Hematopoietic multipotent progenitor cell treated with erythropoietin and hydrocortisone succinate and interleukin-3 and kit ligand, for 17 days (in vitro differentiated cells): ENCODE results near the gene LGALS9.

Experiments
- DNase-seq: peaks from one replicate; pipeline ENCODE4 v3.0.0-alpha.2; 2015; ENCODE audit warnings: low spot score

The LGALS9 gene

DNA sequence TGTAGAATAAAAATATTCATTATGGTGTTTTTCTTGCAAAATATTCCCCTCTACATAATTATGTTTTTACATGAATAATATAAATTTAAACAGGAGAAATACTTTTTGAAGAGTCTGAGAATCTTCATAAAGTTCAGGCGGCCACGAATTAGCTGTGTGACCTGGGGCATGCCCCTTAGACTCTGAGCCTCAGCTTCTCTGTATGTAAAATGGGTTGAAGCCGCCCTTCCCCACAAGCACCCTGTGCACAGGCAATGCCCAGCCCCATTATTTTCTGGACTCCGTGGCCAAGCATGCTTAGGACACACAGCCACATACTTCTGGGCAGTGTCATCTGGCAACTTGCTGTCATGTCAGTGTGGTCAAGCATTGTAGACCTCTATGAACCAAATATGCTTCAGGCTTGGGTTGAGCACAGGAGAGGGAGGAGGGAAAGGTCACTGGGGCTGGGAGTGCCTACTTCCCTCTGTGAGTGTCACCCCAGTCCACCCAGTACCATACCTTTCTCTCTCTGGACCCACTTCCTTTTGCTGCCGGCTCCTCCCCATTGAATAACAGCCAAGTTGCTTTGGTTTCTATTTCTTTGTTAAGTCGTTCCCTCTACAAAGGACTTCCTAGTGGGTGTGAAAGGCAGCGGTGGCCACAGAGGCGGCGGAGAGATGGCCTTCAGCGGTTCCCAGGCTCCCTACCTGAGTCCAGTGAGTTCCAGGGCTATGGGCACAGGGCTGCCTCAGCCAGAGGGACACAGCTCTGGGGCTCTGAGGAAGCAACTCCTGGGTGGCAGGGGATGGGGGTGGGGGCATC is at the start of gene LGALS9:
Gene LGALS9, plus strand, starts transcription at position 582 of the 804 bp plus-strand sequence. Its CDS starts 78 bp downstream, at position 660.
- DNase-seq = no peak

DNA sequence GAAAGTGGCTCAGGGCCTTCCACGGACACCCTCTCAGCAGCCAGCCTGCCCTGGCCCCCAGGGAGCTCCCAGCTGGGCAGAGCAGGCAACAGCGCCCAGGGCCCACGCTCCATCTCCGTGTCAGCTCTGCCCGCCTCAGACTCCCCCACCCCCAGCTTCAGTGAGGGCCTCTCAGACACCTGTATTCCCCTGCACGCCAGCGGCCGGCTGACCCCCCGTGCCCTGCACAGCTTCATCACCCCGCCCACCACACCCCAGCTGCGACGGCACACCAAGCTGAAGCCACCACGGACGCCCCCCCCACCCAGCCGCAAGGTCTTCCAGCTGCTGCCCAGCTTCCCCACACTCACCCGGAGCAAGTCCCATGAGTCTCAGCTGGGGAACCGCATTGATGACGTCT is 48.3 kb upstream of the LGALS9 start:
- DNase-seq = no peak

DNA sequence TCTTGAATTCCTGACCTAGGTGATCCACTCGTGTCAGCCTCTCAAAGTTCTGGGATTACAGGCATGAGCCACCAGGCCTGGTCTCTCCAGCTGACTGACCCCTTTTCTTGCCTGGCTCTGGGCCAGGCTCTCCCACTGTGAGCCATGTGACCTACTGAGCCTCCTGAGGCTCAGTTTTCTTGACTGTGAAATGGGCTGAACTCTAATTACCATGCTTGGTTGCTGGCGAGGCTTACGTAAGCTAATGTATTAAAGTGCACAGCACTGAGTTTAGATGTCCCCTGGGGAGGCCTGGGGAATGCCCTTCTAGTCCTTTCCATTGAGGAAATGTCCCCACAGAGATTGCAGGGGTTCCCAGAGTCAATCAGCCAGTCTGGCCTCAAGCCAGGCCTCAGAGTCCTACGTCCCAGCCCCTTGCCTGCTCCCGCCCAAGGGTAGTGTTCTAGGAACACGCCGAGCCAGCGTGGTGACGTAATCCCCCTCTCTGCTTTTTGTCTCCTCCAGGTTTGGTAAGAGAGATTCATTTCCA is 45.8 kb upstream of the LGALS9 start:
- peak; percentile 25 for DNase-seq

DNA sequence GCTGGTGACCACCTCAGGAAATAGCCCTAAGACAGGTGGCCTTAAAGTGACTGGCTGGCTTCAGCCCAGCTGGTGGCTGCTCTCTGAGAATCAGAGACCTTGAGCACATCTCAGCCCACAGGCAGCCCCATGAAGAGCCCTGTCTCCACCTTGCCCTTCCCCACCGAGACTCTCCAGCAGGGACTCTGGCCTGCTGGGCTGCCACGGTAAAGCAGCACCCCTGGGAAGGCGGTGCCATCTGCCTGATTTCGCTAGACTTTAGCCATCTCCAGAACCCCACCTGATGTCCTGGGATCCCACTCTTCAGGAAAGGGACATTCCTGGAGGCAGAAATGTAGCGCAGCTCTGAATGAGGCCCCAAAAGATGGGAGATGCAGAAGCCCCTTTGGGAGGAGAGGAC is 45.2 kb upstream of the LGALS9 start:
- DNase-seq = no peak

DNA sequence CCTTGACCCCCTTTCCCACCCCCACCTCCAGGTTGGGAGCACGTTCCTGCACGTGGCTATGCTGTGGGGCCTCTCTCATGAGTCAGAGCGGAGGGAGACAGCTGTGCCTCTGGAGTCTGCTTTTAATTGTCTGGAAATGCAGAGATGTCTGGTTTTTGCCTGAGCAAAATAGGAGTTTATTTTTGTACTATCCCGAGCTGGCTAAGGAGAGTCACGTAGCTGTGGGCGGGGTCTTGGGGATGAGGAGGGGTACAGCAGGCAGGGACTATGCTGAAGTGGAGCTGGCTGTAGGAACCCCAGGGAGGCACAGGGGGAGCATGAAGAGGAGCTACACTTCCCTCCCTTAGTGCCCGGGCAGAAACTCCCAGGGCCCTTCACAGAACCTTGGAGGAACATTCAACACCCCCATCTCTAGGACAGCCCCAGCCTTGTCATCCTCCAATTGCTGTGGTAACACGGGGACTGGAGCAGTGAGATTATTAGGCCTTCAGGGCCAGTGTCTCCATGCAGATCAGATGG is 44.7 kb upstream of the LGALS9 start:
- peak; percentile 57 for DNase-seq

DNA sequence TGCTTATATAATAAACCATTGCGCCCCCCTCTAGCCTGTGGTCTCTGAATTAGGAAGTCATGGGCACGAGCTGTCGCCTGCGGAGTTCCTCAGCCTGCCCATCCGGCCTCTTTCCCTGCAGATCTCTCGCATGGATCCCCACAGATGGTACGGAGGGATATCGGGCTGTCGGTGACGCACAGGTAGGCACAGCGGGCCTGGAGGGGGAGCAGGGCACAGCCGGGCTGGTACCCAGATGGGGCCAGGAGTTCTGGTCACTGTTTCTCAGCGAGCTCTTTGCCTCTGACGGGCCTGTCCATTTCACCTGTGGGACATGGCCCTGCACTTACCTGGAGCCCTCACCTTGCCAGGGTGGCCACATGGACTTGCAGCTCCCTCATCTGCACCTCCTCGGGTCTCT is 42.6 kb upstream of the LGALS9 start:
- DNase-seq = no peak

DNA sequence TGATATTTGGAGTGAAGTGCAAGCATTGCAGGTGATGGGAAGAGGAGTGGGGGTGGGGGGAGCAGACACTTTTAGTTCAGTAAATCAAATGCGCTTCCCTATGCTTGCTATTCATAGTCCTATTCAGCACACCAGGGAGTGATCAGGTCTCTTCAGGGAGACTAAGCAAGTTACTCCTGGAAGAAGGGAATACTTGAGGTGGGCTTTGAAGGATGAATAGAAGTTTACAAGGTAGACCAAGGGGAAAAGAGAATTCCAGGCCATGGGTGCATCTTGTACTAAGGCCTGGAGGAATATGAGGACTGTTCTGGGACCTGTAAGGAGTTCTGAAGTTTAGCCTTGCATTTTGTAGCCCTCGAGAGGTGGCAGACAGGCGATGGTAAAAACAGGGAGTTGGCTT is 40.1 kb upstream of the LGALS9 start:
- DNase-seq = no peak

DNA sequence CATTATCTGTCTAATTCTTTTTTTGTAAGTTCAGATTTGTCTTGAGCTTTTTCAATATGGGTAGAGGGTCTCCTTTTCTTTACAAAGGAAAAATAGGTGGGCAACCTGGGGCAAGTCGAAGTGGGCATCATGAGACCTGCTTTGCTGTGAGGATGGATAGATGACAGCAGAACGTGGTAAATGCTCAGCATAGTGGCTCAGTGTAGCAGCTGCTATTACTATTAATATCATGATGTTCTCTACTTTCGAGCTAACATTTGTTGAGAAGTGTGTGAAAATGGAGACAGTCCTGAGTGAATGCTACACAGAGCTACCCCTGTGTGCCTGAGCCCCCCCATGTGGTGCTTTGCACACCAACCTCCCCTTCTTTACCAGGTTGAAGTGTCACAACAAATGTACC is 39.0 kb upstream of the LGALS9 start:
- no peak for DNase-seq

DNA sequence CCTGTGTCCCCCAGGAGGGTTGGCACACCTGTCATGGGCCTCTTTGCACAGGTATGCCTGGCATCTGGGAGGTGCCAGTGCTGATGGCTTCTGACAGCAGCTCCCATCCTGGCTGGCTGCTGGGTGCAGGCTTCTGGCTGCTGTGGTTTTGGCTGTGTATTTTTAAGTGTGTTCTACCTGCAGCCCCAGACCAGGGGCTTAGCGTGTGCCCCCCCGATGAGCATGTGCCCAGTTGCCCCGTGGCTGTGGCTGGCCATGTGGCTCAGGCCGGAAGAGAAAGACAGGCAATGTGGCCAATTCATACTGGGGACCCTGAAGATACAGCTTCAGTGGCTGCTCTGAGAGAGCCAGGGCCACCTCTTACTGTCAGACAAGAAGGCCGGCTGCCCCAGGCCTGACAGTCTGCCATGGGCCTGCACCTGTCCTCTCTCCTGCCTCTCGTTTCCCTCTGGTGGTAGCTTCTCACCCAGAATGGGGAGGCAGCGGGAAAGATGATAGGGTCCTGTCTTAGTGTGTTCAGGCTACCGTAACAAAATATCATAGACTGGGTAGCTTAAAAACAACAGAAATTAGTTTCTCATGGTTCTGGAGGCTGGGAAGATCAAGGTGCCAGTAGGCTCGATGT is 37.6 kb upstream of the LGALS9 start:
- DNase-seq = no peak

DNA sequence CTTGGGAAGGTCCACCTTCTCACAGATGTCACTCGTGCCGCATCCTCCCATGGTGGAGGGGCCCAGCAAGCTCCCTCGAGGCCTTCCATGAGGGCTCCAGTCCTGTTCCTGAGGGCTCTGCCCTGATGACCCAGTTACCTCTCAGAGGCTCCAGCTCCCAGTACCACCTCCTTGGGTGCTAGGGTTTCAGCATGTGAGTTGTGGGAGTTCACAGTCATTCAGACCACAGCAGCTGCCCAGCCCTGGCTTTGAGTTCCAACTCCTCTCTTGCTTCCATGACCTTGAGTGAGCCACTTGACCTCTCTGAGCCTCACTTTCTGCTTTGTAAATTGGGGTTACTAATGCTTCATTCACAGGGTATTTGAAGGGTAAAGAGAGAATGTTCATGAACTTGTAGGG is 37.1 kb upstream of the LGALS9 start:
- no peak for DNase-seq

DNA sequence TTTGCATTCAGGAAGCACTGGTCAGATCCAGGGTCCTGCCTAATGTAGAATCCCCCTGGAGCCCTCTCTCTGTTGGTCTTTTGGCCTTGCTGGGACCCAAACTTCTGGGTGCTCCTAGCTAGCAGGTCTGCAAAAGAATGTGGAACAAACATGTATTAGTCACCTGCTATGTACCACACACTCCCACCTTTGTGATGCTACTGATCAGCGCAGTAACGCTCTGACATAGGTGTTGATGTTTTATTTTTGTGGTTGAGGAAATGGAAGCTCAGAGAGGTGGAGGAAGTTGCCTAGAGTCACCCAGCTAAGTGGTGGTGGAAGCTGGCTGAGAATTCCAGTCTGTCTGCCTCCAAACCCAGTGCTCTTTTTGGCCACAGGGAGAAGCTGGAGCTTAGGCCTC is 35.8 kb upstream of the LGALS9 start:
- no peak for DNase-seq

DNA sequence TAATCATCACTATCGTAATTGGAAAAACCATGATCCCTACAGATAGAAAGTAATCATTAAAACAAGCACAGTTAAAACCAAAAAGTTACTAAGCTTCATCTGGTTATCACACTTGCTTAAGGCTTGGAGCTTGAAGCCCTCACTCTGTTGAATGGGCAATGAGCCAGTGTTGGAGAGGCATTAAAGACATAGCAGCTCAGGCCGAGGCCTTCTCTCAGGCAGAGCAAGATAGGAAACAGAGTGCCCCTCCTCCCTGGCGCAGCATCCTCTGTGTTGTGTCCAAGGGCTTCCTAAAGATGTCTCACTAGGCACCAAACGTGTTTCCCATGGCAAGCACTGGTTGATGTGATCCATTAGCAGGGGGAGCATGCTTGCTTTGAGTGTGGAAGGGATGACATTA is 34.9 kb upstream of the LGALS9 start:
- DNase-seq = peak; percentile 71

DNA sequence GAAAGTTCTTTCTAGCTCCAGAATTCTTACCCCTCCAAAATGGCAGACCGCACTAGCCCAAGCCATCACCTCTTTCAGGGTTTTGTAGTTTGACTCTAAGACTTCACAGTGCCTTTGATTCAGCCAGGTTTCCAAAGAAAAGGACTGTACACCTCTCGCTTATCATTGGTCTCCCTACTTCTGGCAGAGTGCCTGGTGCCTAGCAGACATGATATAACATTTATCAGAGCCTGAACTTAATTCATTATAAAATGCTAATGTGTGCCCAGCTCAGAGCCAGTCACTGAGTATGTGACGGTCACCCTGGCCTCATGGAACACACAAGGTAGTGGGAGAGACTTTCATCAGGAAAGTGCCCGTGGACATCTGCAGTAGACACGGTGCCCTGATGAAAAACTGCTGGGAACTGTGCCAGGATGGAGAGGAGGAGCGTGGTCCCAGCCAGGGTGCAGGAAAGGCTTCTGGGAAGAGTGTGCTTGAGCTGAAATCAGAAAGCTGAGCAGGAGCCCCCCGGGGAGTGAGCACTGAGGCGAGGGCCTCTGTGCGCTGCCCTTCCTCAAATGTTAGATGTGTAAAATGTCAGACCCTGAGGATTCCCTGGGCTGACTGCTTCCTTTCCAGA is 34.3 kb upstream of the LGALS9 start:
- peak; percentile 74 for DNase-seq

DNA sequence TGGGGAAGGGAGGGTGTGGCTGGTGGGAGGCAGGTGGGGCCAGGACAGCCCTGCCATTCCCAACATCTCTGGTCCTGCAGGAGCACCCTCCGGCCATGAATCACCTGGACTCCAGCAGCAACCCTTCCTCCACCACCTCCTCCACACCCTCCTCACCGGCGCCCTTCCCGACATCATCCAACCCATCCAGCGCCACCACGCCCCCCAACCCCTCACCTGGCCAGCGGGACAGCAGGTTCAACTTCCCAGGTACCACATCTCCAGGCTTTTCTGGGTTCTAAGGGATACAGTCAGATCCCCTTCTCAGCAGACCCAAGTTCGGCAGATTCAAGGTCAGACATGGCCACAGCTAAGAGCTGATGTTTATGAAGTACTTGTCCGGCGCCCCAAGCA is 33.8 kb upstream of the LGALS9 start:
- DNase-seq = no peak

DNA sequence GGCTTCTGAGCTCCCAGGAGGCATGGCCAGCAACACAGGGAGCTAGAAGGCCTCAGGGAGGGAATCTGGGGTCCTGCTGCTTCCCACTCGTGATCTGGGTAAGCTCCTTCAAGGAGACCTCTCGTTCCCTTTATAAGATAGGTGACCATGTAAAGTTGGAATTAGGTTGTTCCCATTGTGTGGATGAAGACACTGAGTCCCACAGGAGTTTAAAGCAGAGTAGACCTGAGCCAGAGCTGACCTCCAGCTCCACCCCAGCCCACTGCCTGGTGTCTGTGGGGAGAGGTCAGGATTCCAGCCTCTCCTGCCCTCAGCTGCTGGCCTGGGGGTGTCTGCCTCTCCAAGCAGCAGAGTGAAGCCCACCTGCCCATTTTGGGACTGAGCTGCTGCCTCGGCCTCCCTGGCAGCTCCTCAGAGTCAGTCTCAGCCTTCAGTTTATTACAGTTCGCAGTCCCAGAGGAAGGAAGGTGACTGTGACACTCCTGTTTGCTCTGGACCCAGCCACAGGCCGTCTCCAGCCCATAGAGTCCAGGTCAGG is 33.1 kb upstream of the LGALS9 start:
- no peak for DNase-seq

DNA sequence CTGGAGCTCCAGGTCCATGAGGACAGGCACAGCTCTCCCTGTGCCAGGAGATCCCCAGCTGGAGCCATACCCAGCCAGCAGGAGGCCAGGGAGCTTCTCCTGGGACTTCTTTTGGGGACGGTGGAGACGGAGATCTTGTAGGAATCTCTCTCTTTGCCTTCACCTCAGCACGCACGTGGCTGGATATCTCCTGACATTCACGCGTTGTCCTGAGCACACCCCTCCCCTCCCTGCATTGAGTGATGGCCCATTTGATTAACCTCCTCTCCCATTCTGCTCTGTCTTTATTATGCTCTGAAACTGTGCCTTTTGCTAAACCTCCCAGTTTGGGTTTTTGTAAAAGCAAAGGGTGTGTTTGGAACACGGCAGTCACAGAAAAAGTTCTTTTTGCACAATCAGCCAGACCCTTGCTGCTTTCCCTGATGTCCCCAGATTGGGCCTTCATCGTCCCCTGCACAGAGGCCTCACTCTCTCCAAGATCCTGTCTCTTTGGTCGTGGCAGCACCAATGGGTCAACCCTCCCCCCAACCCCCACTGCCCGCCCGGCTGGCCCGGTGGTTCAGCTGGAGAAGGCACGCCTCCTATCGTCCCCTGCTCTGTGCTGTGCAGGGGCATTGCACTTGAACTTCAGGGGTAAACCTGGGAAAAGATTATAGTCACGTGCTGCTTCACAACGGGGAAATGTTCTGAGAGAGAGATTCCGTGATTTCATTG is 32.5 kb upstream of the LGALS9 start:
- no peak for DNase-seq

DNA sequence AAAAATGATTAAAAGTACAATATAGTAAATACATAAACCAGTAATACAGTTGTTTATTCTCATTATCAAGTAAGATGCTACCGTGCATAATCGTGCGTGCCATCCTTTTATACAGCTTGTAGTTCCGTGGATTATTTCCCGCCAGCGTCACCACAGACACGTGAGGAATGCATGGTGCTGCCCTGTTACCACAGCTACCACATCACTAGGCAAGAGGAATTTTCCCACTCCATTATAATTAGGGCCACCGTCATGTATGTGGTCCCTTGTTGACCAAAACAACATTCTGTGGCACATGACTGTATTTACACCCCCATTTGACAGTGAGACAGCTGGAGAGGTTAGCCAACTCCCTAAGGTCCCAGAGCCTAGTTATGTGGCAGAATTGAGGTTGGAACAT is 30.5 kb upstream of the LGALS9 start:
- DNase-seq = no peak

DNA sequence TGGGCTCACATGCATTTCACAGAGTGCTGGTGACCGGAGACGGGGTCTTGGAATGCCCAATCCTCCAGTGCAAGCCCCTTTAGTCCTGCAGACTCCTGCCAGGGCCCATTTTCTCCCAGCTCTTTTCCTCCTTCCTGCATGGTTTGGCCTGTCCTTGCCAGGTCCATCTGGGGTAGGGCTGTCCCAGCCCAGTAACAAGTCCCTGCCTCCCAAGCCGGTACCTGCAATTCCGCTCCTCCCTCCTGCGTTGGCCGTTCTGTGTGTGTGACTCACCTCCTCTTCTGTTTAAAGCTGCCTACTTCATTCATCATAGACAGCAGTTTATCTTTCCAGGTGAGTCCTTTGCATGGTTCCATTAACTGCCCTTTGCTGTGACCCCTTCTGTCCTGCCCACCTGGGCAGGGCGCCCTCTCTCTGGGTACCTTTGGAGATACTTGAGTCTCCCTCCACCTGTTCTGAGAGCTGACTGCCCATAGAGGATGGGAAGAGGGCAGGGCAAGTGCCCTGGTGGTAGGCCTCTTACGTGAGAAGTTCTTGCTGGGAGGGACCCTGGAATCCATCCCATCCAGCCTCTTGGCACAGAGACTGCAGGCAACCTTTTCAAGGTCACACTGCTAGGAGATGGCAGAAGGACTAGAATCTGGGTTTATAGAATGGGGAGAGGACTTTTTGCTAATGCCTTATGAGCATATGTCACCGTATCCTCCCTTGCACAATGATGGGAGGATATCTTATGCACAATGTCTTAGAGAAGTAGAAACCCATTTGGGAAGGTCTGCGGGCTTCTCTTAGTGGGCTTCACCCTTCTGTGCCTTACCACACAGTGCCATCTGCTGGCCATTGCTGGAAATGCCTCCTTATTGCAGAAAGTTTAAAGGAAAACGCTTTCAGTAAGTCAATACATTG is 29.7 kb upstream of the LGALS9 start:
- peak; percentile 90 for DNase-seq

DNA sequence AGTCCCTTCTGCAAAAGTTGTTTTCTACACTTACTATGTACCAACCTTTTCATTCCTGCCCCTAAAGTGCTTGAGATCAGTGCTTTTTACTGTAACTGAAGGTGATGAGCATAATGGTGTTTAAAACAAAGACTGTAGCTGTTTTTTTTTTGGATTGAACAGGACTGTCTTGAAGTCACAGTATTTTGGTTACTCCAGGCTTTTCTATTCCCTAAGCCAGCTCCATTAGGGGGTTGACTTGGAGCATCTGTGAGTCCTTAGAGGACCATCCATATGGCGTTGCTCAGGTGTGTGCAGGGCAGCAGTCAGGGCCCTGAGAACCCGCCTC is 29.0 kb upstream of the LGALS9 start:
- DNase-seq = no peak

DNA sequence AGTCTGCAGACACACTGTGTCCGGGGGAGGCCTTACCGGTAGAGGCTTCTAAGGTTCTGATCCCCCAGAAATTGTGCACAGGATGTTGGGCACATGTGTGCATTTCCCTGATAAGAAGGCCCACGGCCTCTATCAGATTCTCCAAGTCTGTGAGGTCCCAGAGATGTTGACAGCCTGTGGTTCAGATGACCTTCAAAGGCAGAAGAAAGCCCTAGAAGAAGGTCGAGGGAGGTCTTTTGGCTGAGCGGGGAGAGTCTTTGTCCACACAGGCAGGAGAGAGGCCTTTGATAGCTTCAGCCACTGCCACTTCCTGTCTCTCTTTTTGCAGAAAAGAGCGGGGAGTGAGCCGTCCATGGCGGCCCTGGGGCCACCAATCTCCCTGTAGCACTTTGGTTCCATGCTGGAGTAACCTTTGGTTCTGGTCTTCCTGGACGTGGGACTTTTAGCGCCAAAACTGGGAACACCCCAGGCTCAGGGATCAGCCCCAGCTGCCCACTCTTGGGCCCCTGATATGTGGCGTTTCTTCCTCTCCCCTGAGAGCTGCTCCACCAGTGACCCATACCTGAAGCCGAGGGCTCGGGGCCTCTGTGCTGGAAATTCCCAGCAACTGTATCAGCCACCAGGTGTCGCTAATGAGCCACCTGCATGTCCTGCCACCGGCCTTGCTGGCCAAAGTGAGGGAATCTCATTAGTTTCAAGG is 28.1 kb upstream of the LGALS9 start:
- peak; percentile 90 for DNase-seq

DNA sequence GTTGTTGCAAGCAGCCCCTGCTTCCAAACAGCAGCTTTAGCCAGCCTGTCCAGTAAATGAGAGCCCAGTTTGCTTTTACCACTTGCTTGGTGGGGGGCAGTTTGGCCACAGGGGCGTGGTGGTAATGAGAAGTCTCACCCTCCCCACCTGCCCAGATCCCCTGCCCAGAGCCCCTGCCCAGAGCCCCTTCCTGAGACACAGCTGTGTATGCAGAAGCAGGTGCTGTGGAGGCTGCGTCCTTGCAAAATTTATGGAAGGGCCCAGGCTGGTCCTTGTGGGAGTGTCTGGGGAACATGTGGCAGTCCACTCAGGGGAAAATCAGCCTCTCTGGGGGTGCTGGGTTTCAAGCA is 27.6 kb upstream of the LGALS9 start:
- DNase-seq = no peak
